Endothelial cell of umbilical vein (primary cell): Measurements from ENCODE around the gene TOMM40. TPM values are rescaled to one million over a fixed set of nuclear protein-coding genes. Genes with fewer than 3 reads are reported as not detected.

Source experiments
- BruUV-seq: library from RNA; stranded (reverse); fragments of 400-500 nt; replicated peaks from 2 replicates; lab custom pipeline; 2021; lab: Mats Ljungman, UMichigan
- CTCF ChIA-PET: fragments of 300-600, 350-600 bp; sonication (Branson Sonifier 250); formaldehyde crosslinking; loops from one replicate; lab custom pipeline; 2021; ENCODE audit warnings: antibody characterized with exemption, inconsistent platforms; lab: Charles Lee
- POLR2A ChIA-PET: fragments of 300-600, 350-600 bp; sonication (Branson Sonifier 250); formaldehyde crosslinking; loops from one replicate; lab custom pipeline; 2021; ENCODE audit warnings: antibody characterized with exemption, inconsistent platforms; lab: Charles Lee
- DNase-seq: peaks from one replicate; pipeline ENCODE4 v3.0.0-alpha.2; 2011; ENCODE audit warnings: low read depth, low spot score
- FAIRE-seq: peaks from 2 replicates; lab custom pipeline; 2011; peaks lifted over from hg19 to GRCh38; lab: Jason Lieb, UNC
- H2AFZ ChIP-seq: 2 replicates; pipeline ENCODE4 v1.6.0; 2012; ENCODE audit warnings: low read depth, low read length, control low read depth, inconsistent platforms
- H3K27ac ChIP-seq: 2 replicates; pipeline ENCODE4 v1.5.1; 2011; ENCODE audit warnings: low read depth, mild to moderate bottlenecking, control low read depth, low read length, moderate library complexity; ENCODE audit not compliant: insufficient read depth
- H3K27me3 ChIP-seq, 2 experiments: 2 replicates each; pipeline versions ENCODE4 v1.6.0 to v1.6.1; 2011; ENCODE audit warnings: low read length in 2 of 2, mixed read lengths in 1 of 2; ENCODE audit not compliant: control insufficient read depth in 2 of 2, insufficient read depth in 2 of 2
- H3K36me3 ChIP-seq, 2 experiments: 2 replicates in 1 of 2; 3 replicates in 1 of 2; pipeline ENCODE4 v1.5.1; 2011; ENCODE audit warnings: low read length in 2 of 2, mild to moderate bottlenecking in 1 of 2, moderate library complexity in 1 of 2; ENCODE audit not compliant: control insufficient read depth in 2 of 2, insufficient read depth in 2 of 2; ENCODE audit errors: extremely low read depth in 1 of 2
- H3K4me1 ChIP-seq: 3 replicates; pipeline ENCODE4 v1.5.1; 2011; ENCODE audit warnings: mild to moderate bottlenecking, low read length; ENCODE audit not compliant: control insufficient read depth, insufficient read depth; ENCODE audit errors: extremely low read depth
- H3K4me2 ChIP-seq: 2 replicates; pipeline ENCODE4 v1.6.1; 2011; ENCODE audit warnings: low read length, control low read depth, mixed read lengths; ENCODE audit not compliant: insufficient read depth
- H3K4me3 ChIP-seq, 3 experiments: fragments of 200-600 bp in 1 of 3; sonication (generic), shearing (Covaris generic) in 1 of 3; replicated peaks in 1 of 3; 2 replicates each; pipeline ENCODE4 v1.5.1; 2011 to 2016; ENCODE audit warnings: control low read depth in 3 of 3, low read length in 3 of 3, mild to moderate bottlenecking in 2 of 3, inconsistent platforms in 1 of 3, low read depth in 1 of 3, moderate library complexity in 1 of 3; ENCODE audit not compliant: insufficient read depth in 1 of 3
- H3K79me2 ChIP-seq: 2 replicates; pipeline ENCODE4 v1.6.0; 2012; ENCODE audit warnings: low read length, inconsistent platforms; ENCODE audit not compliant: control insufficient read depth, insufficient read depth
- H3K9ac ChIP-seq: replicated peaks from 2 replicates; pipeline ENCODE3; 2011; ENCODE audit warnings: low read length, control low read depth; ENCODE audit not compliant: insufficient read depth; ENCODE audit errors: extremely low read depth
- H3K9me1 ChIP-seq: replicated peaks from 3 replicates; pipeline ENCODE4 v1.6.0; 2011; ENCODE audit warnings: mild to moderate bottlenecking, low read length; ENCODE audit not compliant: control insufficient read depth, insufficient read depth; ENCODE audit errors: extremely low read depth
- H3K9me3 ChIP-seq: replicated peaks from 2 replicates; pipeline ENCODE4 v1.5.1; 2012; ENCODE audit warnings: low read length, inconsistent platforms; ENCODE audit not compliant: control insufficient read depth, insufficient read depth
- H4K20me1 ChIP-seq: replicated peaks from 2 replicates; pipeline ENCODE3; 2011; ENCODE audit warnings: mild to moderate bottlenecking, low read length; ENCODE audit not compliant: control insufficient read depth, insufficient read depth; ENCODE audit errors: extremely low read depth
- EZH2 ChIP-seq: IDR thresholded peaks from 2 replicates; pipeline ENCODE4 v1.6.1; 2012; ENCODE audit warnings: borderline replicate concordance, low read depth, mild to moderate bottlenecking, moderate library complexity, low read length, inconsistent platforms; ENCODE audit not compliant: severe bottlenecking
- FOS ChIP-seq: IDR thresholded peaks from 2 replicates; pipeline ENCODE4 v1.6.1; 2011; ENCODE audit warnings: mild to moderate bottlenecking, low read length, moderate library complexity, borderline replicate concordance; ENCODE audit not compliant: insufficient read depth
- GATA2 ChIP-seq: IDR thresholded peaks from 2 replicates; pipeline ENCODE4 v1.7.0; 2011; ENCODE audit warnings: low read depth, mild to moderate bottlenecking, moderate library complexity, mixed read lengths, low read length; ENCODE audit not compliant: insufficient read length, insufficient read depth
- JUN ChIP-seq: IDR thresholded peaks from 2 replicates; pipeline ENCODE4 v1.6.1; 2011; ENCODE audit warnings: borderline replicate concordance, low read depth; ENCODE audit not compliant: insufficient read length, insufficient read depth
- MYC ChIP-seq: IDR thresholded peaks from one replicate; pipeline ENCODE4 v1.6.1; 2011; ENCODE audit warnings: mild to moderate bottlenecking, low read depth, low read length
- POLR2A ChIP-seq: IDR thresholded peaks from 2 replicates; pipeline ENCODE4 v1.6.1; 2012; ENCODE audit warnings: low read depth, mild to moderate bottlenecking, control low read depth, low read length
- POLR2AphosphoS5 ChIP-seq: IDR thresholded peaks from 2 replicates; pipeline ENCODE4 v1.6.1; 2012; ENCODE audit warnings: low read depth, mild to moderate bottlenecking, control low read depth, low read length, moderate library complexity; ENCODE audit not compliant: insufficient read depth
- dilution Hi-C: fragments of 300-500 bp; cut with MboI; formaldehyde crosslinking; loops from one replicate; pipeline ENCODE4 v1.15.0; 2019; ENCODE audit warnings: low sequenced_read_pairs; ENCODE audit not compliant: extremely low pct_ligation_motif_present
- intact Hi-C: fragments of 100-400 bp; cut with micrococcal nuclease; formaldehyde crosslinking; loops from one replicate; pipeline ENCODE4 v1.10.0; 2022
- polyA plus RNA-seq, 4 experiments: library from polyadenylated mRNA; depleted of rRNA in 3 of 4; stranded (reverse) in 3 of 4; unstranded in 1 of 4; fragments of >200 nt; gene quantifications; 2 replicates each; pipeline versions ENCODE4 v1.2.1 to v1.2.3, GENCODE V29; 2011 to 2012; ENCODE audit warnings: missing spikeins in 1 of 4
- total RNA-seq: library from RNA; stranded (reverse); gene quantifications from 2 replicates; pipeline ENCODE4 v1.2.3, GENCODE V29; 2021
- TF ChIP-seq, protein P1 (sequence below): IDR thresholded peaks from 2 replicates; pipeline ENCODE4 v1.6.1; 2011; ENCODE audit not compliant: insufficient read depth, insufficient read length
- TF ChIP-seq, protein P2 (sequence below), 2 donors: IDR thresholded peaks; 1 replicate in 1 of 2; 2 replicates in 1 of 2; pipeline ENCODE4 v1.5.1; 2011; ENCODE audit warnings: low read length in 2 of 2, mild to moderate bottlenecking in 2 of 2, moderate library complexity in 2 of 2, control low read depth in 1 of 2, inconsistent platforms in 1 of 2, low read depth in 1 of 2; ENCODE audit not compliant: insufficient read depth in 1 of 2; ENCODE audit errors: extremely low read depth in 1 of 2

TOMM40 gene
- total and polyA plus RNA-seq, 2 donors (not counting 3 experiments of a cell fraction or from before 2014, with no cell fraction given): 71.8 to 90.7 TPM

DNA sequence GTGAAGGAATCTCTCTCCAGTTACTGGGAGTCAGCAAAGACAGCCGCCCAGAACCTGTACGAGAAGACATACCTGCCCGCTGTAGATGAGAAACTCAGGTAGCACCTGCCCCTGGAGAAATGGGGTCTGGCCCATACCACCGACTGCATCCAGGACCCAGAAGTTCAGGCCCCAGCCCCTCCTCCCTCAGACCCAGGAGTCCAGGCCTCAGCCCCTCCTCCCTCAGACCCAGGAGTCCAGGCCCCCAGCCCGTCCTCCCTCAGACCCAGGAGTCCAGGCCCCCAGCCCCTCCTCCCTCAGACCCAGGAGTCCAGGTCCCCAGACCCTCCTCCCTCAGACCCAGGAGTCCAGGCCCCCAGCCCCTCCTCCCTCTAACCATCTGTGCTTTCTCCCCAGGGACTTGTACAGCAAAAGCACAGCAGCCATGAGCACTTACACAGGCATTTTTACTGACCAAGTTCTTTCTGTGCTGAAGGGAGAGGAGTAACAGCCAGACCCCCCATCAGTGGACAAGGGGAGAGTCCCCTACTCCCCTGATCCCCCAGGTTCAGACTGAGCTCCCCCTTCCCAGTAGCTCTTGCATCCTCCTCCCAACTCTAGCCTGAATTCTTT is 57.8 kb downstream of the TOMM40 start:
- dilution Hi-C loops (no loop called here), intact Hi-C loops (no loop called here)
- no peaks in the 10 kb centered on the region for H3K36me3 ChIP-seq
- no peaks in the 10 kb centered on the region for H3K79me2 ChIP-seq
- H3K27me3 ChIP-seq: no peaks in the 10 kb centered on the region
- ChIA-PET POLR2A (no interaction called here), CTCF (interaction anchor here (1.2 to 1.4 kb wide), 2 partner anchors 46 to 378 kb away, joined by 3 to 5 read pairs; no protein-coding TSS in a partner anchor)
- no peak overlapping the region for H3K27ac ChIP-seq
- H3K4me2 ChIP-seq: no peak overlapping the region
- H4K20me1 ChIP-seq: no peaks in the 10 kb centered on the region
- no peak overlapping the region for H3K9ac ChIP-seq
- no peak overlapping the region for H3K4me3 ChIP-seq
- no peaks in the 10 kb centered on the region for H3K9me1 ChIP-seq
- H3K4me1 ChIP-seq: no peaks in the 10 kb centered on the region
- DNase-seq: no peak
- no peak for FAIRE-seq
- H2AFZ ChIP-seq: no peak overlapping the region
- BruUV-seq: no TSS peak
- H3K9me3 ChIP-seq: no peaks in the 10 kb centered on the region
- TF ChIP-seq, protein P1, sequence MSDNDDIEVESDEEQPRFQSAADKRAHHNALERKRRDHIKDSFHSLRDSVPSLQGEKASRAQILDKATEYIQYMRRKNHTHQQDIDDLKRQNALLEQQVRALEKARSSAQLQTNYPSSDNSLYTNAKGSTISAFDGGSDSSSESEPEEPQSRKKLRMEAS: no peak
- TF ChIP-seq, protein P2, sequence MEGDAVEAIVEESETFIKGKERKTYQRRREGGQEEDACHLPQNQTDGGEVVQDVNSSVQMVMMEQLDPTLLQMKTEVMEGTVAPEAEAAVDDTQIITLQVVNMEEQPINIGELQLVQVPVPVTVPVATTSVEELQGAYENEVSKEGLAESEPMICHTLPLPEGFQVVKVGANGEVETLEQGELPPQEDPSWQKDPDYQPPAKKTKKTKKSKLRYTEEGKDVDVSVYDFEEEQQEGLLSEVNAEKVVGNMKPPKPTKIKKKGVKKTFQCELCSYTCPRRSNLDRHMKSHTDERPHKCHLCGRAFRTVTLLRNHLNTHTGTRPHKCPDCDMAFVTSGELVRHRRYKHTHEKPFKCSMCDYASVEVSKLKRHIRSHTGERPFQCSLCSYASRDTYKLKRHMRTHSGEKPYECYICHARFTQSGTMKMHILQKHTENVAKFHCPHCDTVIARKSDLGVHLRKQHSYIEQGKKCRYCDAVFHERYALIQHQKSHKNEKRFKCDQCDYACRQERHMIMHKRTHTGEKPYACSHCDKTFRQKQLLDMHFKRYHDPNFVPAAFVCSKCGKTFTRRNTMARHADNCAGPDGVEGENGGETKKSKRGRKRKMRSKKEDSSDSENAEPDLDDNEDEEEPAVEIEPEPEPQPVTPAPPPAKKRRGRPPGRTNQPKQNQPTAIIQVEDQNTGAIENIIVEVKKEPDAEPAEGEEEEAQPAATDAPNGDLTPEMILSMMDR (IDR thresholded peaks at IDR 0.05; ENCODE audit: extremely low read depth in 1 of 2, insufficient read depth in 1 of 2, low read depth in 1 of 2, low read length in 2 of 2): no peak
- TF ChIP-seq POLR2A (no peak), EZH2 (no peak), FOS (no peak), MYC (no peak), POLR2AphosphoS5 (no peak), GATA2 (no peak), JUN (no peak)
